Stimulated activated CD4-positive, alpha-beta T cell treated with anti-CD3 and anti-CD28 coated beads, Interleukin-15, amount 100 ng/mL, for 24 hours (primary cell): Measurements from ENCODE around the gene LCE4A.
"Not testable (repeated sequence)": the region's sequence is repeated elsewhere in the genome, so short reads cannot be mapped to it uniquely, and the experiment has no call there.

Experiments
- DNase-seq: peaks from one replicate; pipeline ENCODE4 v3.0.0-alpha.2; 2020

LCE4A gene, protein sequence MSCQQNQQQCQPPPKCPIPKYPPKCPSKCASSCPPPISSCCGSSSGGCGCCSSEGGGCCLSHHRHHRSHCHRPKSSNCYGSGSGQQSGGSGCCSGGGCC

DNA sequence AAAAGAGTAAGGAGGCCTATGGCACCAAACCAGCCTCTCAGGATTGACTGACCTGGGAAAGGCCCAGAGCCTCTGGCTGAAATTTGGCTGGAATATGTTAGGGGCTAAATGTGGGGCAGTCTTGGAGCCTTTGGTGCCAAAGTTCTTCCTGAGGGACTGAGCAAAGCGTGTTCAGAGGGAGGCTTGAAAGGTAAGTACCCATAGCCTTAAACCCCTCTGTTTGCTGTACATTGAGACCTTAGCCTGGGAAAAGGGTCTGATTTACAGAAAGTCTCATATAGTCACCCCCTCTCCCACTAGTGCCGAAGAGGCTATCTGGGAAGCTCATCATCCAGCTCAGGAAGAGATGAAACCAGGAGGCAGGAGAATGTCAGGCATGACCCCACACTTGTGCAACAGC, at the start of gene LCE4A:
LCE4A (plus strand) TSS at position 301 of the 400 bp plus-strand sequence. CDS start 916 bp downstream, outside the sequence.
- DNase-seq: no peak

DNA sequence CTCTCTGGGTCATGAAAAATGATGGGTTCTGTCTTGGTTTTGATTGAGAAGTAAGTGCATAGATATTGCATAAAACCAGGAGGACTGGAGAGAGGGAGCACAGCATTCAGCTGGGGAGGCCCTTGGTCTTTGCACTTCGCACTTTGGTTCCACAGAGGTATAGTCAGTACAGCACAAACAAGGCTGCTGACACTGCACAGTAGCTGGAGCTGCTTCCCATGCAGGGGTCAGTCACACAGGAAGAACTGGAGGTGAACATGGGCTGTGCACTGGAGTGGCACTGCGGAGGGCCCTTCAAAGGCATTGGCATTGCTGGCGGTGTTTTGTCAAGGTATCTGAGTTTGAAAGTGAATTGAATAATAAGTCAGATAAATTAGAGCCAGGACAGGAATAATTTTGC, 49.3 kb upstream of the LCE4A start:
- no peak for DNase-seq

DNA sequence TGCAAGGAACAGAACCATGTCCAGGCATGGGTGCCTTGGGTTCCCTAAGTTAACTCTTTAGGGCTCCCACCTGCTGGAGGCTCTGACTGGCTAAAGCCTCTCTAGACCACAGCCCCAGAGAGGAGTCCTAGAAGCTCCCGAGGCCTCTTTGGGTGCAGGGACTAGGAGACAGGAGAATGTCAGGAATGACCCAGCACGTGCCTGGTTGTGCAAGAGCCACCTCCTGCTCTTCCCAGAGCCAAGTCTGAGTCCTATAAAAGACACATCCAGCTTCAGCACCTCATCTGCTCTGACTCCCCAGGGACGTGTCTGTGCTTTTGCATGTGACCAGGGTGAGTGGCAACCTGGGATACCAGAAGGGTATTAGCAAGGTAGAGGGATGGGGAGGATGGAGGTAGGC, 44.9 kb upstream of the LCE4A start, which contains the start of gene LCE2D:
LCE2D (plus strand) TSS at position 283 of the 400 bp plus-strand sequence. CDS start 726 bp downstream, outside the sequence.
- no peak for DNase-seq

DNA sequence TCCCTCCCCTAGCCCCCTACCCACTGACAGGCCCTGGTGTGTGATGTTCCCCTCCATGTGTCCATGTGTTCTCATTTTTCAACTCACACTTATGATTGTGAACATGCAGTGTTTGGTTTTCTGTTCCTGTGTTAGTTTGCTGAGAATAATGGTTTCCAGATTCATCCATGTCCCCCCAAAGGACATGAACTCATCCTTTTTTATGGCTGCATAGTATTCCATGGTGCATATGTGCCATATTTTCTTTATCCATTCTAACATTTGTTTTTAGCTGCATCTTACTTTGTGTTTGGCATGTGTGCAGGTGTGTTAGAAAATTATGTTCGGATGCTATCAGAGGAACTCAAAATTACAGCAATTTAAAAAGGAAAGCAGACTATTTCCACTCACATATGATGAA, 41.8 kb upstream of the LCE4A start:
- DNase-seq: not testable (repeated sequence)

DNA sequence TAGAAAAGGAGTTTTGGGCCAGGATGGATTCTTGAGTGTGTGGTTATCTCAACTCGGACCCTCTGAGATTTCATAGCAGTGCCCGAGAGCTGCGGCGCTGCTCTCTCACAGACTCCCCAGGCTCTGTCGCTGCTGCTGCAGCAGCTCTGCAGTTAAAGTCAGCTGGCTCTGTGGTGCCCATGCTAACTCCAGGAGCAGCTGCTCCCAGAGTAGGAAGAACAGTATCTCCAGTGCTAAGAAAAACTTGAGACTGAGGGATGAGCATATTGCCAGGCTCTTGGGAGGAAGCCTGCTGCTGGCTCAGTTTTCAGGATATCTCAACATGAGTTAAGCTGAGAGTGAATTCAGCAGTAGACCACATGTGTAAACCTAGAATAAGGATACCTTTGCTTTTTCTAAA, 40.3 kb upstream of the LCE4A start:
- no peak for DNase-seq

DNA sequence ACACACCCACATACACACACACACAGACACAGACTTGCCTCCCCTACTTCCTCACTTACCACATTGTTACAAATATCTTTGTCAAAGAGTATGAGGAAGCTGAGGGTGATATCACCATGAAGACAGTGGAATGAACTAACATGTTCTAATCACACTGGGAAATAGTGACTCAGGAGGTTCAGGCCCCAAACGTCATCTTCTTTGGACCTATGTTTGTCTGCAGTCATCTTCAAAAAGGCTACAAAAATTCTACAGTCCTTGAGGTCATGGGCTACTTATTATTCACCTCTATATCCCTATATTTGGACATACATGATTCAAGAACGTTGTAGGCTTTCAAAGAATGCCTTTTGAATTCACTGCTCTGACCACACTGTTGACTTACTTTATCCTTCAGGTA, 34.9 kb upstream of the LCE4A start:
- no peak for DNase-seq

DNA sequence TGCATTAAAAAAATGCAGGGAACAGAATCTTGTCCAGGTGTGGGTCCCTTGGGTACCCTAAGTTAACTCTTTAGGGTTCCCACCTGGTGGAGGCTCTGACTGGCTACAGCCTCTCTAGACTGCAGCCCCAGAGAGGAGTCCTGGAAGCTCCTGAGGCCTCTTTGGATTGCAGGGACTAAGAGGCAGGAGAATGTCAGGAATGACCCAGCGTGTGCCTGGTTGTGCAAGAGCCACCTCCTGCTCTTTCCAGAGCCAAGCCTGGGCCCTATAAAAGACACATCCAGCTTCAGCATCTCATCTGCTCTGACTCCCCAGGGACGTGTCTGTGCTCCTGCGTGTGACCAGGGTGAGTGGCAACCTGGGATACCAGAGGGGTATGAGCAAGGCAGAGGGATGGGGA, 33.0 kb upstream of the LCE4A start, which contains the start of gene LCE2C:
LCE2C (plus strand) TSS at position 297 of the 400 bp plus-strand sequence. CDS start 737 bp downstream, outside the sequence.
- DNase-seq: not testable (repeated sequence)

DNA sequence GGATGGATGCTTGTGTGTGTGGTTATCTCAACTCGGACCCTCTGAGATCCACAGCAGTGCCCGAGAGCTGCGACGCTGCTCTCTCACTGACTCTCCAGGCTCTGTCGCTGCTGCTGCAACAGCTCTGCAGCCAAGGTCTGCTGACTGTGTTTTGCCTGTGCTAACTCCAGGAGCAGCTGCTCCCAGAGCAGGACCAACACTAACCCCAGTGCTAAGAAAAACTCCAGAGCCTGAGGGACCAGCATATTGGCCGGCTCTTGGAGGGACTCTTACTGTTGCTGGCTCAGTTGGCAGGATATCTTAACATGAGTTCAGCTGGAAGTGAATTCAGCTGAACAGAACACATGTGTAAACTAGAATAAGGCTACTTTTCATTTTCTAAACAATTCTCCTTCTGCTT, 28.5 kb upstream of the LCE4A start:
- DNase-seq: no peak

DNA sequence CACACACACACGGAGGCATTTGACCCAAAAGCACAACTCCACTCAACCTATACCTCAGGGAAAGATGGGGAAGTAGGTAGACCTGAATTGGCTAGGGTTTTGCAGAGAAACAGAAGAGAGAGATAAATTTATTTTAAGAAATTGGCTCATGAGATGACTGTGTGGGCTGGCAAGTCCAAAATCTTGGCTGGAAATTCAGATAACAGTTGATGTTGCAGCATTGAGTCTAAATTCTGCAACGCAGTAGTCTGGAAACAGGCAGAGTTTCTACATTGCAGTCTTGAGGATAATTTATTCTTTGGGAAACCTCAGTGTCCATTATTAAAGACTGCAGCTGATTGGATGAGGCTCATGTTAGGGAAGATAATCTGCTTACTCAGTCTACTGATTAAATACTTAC, 26.3 kb upstream of the LCE4A start:
- no peak for DNase-seq

DNA sequence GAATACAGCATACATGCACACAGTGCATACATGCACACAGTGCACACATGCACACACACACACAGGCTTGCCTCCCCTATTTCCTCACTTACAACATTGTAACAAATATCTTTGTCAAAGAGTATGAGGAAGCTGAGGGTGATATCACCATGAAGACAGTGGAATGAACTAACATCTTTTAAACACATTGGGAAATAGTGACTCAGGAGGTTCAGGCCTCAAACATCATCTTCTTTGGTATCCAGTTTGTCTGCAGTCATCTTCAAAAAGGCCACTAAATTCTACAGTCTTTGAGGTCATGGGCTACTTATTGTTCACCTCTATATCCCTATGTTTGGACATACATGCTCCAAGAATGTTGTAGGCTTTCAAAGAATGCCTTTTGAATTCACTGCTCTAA, 24.1 kb upstream of the LCE4A start:
- DNase-seq: no peak

DNA sequence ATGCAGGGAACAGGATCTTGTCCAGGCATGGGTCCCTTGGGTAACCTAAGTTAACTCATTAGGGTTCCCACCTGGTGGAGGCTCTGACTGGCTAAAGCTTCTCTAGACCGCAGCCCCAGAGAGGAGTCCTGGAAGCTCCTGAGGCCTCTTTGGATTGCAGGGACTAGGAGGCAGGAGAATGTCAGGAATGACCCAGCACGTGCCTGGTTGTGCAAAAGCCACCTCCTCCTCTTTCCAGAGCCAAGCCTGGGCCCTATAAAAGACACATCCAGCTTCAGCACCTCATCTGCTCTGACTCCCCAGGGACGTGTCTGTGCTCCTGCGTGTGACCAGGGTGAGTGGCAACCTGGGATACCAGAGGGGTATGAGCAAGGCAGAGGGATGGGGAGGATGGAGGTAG, 22.1 kb upstream of the LCE4A start, which contains the start of gene LCE2B:
LCE2B (plus strand) TSS at position 301 of the 400 bp plus-strand sequence. CDS start 721 bp downstream, outside the sequence.
- DNase-seq: not testable (repeated sequence)

DNA sequence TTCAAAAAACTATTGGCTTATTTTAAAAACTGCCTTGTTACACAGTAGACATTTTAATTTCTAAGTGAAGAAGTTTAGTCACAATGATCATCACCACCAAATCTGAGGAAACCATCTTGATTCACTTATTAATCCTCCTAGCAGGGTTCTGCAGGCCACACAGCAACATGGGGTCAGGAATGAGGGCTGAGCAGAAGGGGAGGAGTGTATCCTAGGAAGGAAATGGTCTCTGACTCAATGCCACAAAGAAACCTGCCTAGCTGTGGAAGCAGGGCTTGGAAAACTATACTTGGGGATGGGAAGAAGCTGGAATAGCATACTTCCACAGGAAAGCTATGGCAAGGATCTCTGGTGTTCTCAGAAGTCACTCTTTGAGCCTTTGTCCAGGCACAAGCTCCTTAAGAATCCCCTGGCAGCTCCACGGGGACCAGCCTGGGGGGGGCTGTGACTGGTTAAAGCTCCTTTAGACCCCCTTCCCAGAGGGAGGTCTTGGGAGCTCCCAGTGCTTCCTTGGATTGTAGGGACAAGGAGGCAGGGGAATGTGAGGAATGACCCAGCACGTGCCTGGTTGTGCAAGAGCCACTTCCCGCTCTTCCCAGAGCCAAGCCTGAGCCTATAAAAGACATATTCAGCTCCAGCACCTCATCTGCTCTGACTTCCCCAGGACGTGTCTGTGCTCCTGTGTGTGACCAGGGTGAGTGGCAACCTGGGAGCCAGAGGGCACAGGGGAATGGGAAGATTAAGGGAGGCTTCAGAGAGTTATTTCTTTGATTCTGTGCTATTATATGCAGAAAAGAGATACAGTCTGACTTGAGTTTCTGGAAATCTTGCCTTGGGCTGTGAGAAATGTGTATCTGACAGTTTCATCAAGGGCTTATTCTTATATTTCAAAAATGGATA, 10.0 kb upstream of the LCE4A start, which contains the start of gene LCE2A:
LCE2A (plus strand) TSS at position 645 of the 900 bp plus-strand sequence. CDS start 557 bp downstream, outside the sequence.
- DNase-seq: no peak

DNA sequence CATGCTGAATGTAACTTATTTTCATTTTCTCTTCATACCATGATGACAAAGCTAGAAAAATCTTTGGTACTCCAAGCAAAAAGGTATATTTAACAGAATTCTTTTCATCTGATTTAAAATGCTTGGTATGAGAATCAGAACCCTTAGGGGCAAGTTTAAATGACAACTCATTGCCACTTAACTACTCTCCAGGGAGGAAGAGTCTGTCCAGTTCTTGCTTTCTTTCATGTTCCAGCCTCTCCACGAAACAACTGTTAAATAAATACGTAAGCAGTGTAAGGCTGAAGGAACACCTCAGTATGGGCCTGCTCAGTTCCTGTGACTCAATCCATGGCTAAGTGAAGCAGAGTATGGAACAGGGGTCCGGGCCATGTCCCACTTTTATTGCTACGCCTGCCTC, 8.2 kb upstream of the LCE4A start:
- DNase-seq: no peak

DNA sequence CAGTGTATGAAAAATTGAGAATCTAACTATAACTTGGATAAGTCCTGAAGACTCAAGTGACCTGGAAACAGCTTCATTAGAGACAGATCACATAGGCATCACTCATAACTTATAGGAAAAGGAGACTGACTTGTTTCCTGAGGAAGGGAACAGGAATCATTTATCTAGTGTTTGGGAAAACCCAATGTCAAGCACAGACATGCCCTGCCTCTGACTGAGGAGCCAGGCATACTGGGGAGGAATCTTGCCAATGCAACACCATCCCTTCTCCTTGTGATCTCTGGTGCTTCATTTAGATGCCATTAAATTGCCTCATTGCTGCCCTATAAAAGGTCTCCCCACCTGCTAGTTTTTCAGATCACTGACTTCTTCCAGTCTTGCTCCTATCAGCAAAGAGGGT, 10.3 kb downstream of the LCE4A start:
- no peak for DNase-seq

DNA sequence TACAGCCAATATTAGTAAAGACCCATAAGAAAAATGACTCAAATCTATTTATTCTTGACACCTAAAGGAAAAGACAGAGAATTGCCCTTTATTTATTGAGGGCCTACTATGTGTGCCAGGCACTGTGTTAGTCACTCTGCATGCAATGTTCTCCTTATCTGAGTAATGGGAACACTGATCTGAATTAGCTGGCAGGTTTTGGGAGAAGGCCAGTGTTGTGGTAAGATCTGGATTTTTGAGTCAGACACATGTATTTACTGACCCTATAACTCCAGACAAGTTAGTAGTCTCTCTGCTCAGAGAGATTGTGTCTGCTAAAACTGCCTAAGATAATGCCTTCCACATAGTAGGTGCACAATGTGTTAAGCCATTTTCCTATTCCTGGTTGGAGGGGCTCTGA, 17.3 kb downstream of the LCE4A start:
- no peak for DNase-seq

DNA sequence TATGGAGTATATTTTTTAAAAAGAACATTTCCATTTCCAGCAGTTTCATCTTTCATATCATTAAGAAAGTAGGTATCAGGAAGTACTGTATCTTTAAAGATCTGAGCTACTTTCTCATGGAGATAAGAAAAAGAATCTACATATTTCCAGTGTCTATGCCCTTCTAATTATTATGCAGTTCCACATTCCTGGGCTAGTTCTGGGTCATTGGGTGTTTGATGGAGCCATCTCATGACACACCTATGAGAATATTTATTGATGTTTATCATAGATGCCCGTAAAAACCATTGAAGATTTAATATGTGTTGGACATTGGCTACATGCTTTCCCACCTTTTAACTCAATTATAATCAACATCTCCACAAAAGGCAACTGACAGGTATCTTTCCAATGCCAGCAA, 21.0 kb downstream of the LCE4A start:
- DNase-seq: no peak

DNA sequence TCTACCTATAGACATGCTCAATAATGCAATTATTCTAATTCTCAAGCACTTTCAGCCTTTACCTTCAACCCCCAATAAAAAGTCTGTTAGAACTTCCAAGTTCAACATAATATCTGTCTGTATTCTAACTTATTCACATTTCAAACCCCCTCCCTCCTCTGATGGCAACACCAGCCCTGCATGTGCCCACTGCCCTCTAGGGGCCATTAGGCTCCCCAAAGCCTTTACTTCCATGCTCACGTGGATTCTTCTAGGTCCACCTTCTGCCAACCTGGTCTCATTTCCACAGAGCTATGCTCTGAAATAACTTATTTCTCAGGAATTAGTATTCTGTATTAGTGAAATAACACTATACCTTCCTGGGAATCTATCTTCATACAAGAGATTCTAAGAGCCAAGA, 27.7 kb downstream of the LCE4A start:
- no peak for DNase-seq

DNA sequence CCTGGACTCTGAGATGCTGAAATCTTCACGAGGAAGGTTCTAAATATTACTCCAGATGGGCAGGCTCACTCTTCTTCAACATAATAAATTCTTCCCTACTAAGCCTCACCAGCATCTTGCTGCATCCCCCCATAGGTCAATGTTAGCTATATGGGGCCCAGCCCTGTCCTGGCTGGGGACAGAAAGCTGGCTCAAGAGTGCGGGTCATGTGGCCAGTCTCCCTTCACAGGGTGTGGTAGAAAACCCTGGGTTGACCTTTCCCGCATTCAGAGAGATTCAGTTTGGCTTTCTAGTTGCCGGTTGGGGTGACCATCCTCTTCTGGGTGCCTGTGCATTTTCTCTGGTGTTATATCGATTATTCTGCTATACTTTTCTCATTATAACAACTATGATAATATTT, 30.0 kb downstream of the LCE4A start:
- no peak for DNase-seq

DNA sequence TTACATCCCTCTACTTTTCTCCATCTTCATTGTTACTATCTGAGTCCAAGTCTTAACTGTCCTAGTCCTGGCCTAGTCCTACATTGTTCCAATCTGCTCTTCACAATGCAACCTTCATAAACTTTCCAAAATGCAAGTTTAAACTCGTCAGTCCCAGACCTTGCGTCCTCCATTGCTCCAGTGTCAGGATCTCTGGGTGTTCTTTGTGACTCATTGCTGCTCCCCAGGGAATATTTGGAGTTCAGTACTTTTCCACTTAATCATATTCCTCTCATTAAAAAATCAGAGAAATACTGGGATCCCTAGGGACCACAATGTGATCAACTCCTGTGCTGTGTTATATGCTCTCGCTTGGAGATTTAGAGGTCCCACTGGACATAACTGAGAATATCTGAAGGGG, 31.9 kb downstream of the LCE4A start:
- no peak for DNase-seq

DNA sequence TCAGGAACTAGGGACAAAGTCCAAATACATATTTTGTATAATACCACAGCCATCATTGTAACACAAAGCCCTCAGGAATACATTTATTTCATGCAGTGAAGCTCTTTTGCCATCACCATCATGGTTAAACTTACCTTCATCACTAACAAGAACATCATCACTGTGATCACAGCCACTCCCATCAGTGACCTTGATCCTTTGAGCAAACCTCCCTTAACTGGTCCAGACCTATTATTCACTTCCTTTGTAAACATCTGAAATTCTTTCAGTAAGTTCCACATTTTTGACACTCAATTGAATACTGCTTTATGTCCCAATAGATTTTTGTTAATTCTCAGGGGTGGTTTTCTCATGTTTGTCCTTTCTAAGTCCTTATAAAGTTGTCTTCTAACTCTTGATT, 33.7 kb downstream of the LCE4A start:
- no peak for DNase-seq

DNA sequence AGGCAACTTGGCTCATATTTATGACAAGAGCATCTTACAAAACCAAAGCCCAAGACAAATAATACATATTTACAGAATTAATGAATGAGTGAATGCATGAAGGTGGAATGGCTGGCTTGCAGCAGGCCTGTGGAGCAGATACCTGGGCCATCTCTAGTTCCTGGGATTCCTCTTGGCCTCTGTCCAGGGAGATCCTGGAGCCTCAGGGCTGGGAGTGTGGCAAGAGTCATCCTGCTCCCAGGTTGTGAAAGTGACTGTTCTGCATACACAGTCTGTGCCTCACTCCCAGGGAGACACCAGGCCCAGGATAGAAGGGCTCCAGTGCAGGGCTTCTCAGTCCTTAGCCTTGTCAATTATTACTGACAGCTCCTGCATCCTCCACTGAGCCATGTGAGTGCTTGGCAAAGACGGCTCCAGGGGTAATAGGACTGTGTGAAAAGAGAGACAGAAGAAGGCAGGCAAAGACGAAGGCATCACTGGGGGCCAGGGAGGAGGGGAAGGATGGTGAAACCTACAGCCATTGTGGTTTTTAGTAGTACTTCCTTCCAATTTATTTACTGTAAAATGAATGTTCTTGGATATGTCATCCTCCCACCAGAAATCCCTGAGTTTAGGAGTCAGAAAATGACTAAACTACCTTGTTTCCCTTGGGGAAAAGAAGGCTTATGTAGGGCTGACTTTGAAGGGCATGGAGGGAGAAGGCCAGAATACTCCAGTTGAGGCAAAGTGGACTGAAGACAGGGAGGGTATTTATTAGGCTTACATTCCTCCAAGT, 35.6 kb downstream of the LCE4A start:
- DNase-seq: no peak

DNA sequence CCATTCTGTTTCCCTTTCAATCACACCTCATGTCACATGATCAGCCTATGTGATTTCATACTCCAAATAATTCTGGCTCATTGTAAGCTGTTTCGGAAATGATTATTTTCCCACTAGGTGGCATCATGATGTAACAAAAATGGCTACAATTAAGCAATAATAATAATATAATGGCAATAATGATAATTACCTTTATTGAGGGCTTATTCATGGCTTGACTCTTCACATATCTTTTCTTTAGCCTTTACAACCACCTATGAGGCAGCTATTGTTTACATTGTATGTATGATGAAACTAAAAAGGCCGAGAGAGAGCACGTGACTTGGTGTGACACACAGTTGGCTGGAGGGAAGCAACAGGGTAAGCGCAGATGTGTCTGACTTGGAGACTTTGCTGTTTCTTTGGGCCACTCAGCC, 37.3 kb downstream of the LCE4A start:
- no peak for DNase-seq

DNA sequence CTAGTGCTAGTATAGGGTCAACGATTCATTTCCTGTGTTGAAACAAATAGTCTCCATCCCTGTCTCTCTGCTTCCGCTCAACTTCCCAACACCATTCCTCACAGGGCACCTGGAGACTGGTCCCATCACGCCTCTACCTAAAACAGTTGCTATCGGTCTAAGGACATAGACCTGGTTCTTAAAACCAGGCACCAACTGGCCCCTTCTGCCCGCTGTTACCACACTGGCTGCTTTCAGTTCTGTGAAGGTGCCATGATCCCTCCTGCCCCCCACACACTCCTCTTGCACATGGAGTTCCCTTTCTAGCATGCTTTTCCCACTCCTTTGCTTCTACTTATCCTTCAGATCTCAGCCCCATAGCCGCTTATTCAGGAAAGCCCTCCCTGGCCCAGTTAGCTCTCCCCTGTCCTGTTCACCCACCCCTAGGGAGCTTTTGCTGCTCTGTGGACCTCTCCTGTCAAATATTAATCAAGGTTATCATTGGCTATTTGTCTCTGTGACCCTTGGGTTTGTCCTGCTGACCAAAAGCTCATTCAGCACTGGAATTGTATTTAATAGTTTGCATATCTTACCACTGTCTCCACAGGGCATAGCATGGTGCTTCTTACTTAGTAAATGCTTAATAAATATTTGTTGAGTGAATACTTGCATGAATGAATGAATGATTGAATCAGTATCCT, 37.9 kb downstream of the LCE4A start:
- DNase-seq: no peak
